ENCODE results near the gene SPSB2.

DNA sequence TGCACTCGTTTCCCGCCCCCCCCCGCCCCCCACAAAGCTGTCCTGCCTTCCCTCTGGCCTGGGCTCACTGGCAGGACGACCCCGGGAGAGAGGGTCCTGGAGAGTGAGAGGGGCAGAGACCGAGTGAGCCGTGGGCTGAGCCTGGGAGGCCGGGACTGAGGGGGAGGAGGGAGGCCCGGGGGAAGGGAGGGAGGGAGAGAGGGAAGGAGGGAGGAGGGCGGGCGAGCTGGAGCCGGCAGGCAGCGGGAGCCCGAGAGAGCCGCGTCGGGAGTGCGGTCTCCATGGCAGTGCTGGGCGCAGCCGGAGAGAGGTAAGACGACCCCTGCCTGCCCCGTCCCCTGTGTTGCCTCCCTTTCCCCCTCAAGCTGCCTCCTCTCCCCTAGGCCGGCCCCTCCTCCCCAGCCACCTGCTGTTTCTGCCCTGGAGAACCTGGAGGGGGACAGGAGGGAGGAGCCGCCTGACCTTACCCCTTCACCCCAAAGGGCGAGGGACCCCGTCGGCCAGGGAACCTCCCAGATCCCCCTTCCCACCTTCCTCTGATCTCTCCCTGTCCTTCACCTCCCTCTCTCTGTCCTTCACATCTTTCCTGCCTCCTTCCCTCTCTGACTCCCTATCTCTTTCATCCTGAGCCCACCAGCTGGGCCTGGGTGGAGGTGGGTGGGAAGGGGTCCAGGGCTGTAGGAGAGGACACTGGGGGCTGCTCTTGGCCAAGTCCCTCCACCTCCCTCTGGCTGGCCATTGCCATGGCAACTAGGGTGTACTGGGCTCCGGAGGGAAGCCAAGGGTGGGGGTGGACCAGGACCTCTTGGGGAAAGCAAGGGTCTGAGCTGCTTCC lies 51.3 kb downstream of the SPSB2 start, which contains the start of gene GPR162:
- no peak for TF ChIP-seq POLR2AphosphoS5 (IDR thresholded peaks at IDR 0.05; ENCODE audit: low read depth, low read length)
- no peak for TF ChIP-seq POLR2A (IDR thresholded peaks at IDR 0.05; ENCODE audit: low read depth, low read length)
- TF ChIP-seq TAF1 (IDR thresholded peaks at IDR 0.05; ENCODE audit: low read depth, low read length) = no peak
- TF ChIP-seq PAX5 (IDR thresholded peaks at IDR 0.05; ENCODE audit: insufficient read depth, low read length, severe bottlenecking) = no peak
